ENCODE measurements around the gene GRK6. TPM values are rescaled to one million over a fixed set of nuclear protein-coding genes. Genes with fewer than 3 reads are reported as not detected.

Gene GRK6
- total RNA-seq, 1 donor from 2014 or later: 25.7 TPM

GRCh38 chr5:177466861-177467260 lies 40.4 kb downstream of the GRK6 start:
- FAIRE-seq: no peak
- no peak for DNase-seq (ENCODE audit: low spot score in 2 of 2)

GRCh38 chr5:177467436-177467835 lies 41.0 kb downstream of the GRK6 start:
- DNase-seq (ENCODE audit: low spot score in 2 of 2) (no peak), FAIRE-seq (no peak)

GRCh38 chr5:177468329-177468684 lies 41.8 kb downstream of the GRK6 start:
- FAIRE-seq (no peak), DNase-seq (ENCODE audit: low spot score in 2 of 2) (no peak)

GRCh38 chr5:177468685-177469628 lies 42.5 kb downstream of the GRK6 start:
- no peak for FAIRE-seq
- DNase-seq (ENCODE audit: low spot score in 2 of 2): peak; percentile 65 to 80

- DNase-seq (ENCODE audit: low spot score in 2 of 2): no peak
- FAIRE-seq: no peak
Observed at GRCh38 chr5:177469750-177470525, 43.5 kb downstream of the GRK6 start.

- DNase-seq (ENCODE audit: low spot score in 2 of 2) (no peak), FAIRE-seq (no peak)
Observed at GRCh38 chr5:177470759-177471536, 44.5 kb downstream of the GRK6 start.

- FAIRE-seq (no peak), DNase-seq (ENCODE audit: low spot score in 2 of 2) (no peak)
Observed at GRCh38 chr5:177471610-177472356, 45.3 kb downstream of the GRK6 start.

- FAIRE-seq: no peak
- DNase-seq (ENCODE audit: low spot score in 2 of 2): peak in 1 of 2 donors; percentile 69
Observed at GRCh38 chr5:177472460-177473442, 46.3 kb downstream of the GRK6 start.

GRCh38 chr5:177473443-177474001 lies 47.0 kb downstream of the GRK6 start, which contains the start of gene DBN1:
TSS of gene DBN1 (minus strand) at chr5:177473634. CDS start at chr5:177473521, 113 bp downstream.
- DNase-seq (ENCODE audit: low spot score in 2 of 2) (peak; percentile 89 to 93), FAIRE-seq (no peak)

GRCh38 chr5:177474002-177474476 lies 47.6 kb downstream of the GRK6 start:
- DNase-seq (ENCODE audit: low spot score in 2 of 2): no peak
- no peak for FAIRE-seq

GRCh38 chr5:177474846-177475562 lies 48.5 kb downstream of the GRK6 start:
- FAIRE-seq: no peak
- no peak for DNase-seq (ENCODE audit: low spot score in 2 of 2)

GRCh38 chr5:177475563-177476427 lies 49.3 kb downstream of the GRK6 start:
- no peak for FAIRE-seq

GRCh38 chr5:177476531-177477233 lies 50.2 kb downstream of the GRK6 start:
- DNase-seq (ENCODE audit: low spot score in 2 of 2): no peak
- no peak for FAIRE-seq

More at GRCh38 chr5:177475563-177476427, 49.3 kb downstream of the GRK6 start:
- no peak for DNase-seq (ENCODE audit: low spot score in 2 of 2)

GRCh38 chr5:177477701-177478477 lies 51.4 kb downstream of the GRK6 start:
- FAIRE-seq (no peak), DNase-seq (ENCODE audit: low spot score in 2 of 2) (no peak)

Data from frontal cortex (tissue), 4 donors.